ENCODE data around the gene COLQ. TPM values are rescaled to one million over a fixed set of nuclear protein-coding genes. Genes with fewer than 3 reads are reported as not detected.

The COLQ gene
- 2.2 TPM for polyA plus RNA-seq (2013, experiment 1 of 2)
- 2.1 TPM for polyA plus RNA-seq (2013, experiment 2 of 2)

- H2BK5ac ChIP-seq (ENCODE audit: low read length) = no peak within 1 kb of the TSS
Observed at GRCh38 chr3:15521573-15521965, at the start of gene COLQ. Gene COLQ, minus strand, starts transcription at chr3:15521706. Its CDS starts 81 bp downstream, at chr3:15521625.

DNA sequence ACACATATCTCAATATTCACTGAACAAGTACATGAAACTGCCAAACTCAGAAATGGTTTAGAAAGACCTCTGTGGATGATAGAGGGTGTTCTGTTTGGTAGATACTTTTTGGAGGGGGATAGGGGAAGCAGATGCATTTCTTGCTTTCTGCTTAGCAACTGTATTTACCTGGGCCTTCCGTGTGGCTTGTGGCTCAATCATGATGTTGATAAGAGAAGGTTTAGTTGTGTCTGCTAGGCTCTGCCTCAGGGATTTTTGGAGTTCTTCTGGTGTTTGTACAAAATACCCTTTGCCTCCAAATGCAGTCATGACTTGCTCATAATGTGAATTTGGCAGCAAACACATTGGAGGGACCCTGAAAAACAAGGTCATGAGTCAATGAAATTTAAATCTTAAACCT, 41.7 kb upstream of the COLQ start:
- no peaks in the 10 kb centered on the region for H3K27me3 ChIP-seq (ENCODE audit: control insufficient read depth in 3 of 3, insufficient read depth in 3 of 3, low read depth in 1 of 3, low read length in 3 of 3)
- no peak overlapping the region for H2AK5ac ChIP-seq (ENCODE audit: low read depth, low read length)
- H2AFZ ChIP-seq (ENCODE audit: low read length) = no peak overlapping the region
- H2BK12ac ChIP-seq (ENCODE audit: low read length) = no peak overlapping the region
- no peak overlapping the region for H3K4ac ChIP-seq (ENCODE audit: low read length)
- no peak overlapping the region for H4K91ac ChIP-seq (ENCODE audit: low read depth, low read length, poor library complexity)
- H3K9ac ChIP-seq (ENCODE audit: low read depth, low read length, poor library complexity) = no peak overlapping the region
- no peak overlapping the region for H3K23ac ChIP-seq (ENCODE audit: low read depth, low read length, poor library complexity)
- no peak overlapping the region for H2BK5ac ChIP-seq (ENCODE audit: low read length)
- H2BK120ac ChIP-seq (ENCODE audit: low read depth, low read length) = no peak overlapping the region
- H2BK15ac ChIP-seq (ENCODE audit: low read length) = no peak overlapping the region
- H3K4me3 ChIP-seq (ENCODE audit: low read length in 2 of 2) = no peak overlapping the region
- no peak overlapping the region for H3K14ac ChIP-seq (ENCODE audit: low read length)
- H3K4me2 ChIP-seq (ENCODE audit: insufficient read depth, low read length, poor library complexity, severe bottlenecking) = no peak overlapping the region
- H3K79me1 ChIP-seq (ENCODE audit: low read depth, low read length) = no peaks in the 10 kb centered on the region
- H3K27ac ChIP-seq (replicated peaks; ENCODE audit: low read length) = no peak overlapping the region
- WGBS, 2 donors (ENCODE audit: extremely low coverage in 2 of 2, insufficient read length in 2 of 2, insufficient replicate concordance in 1 of 2) = no CpG with 5 or more reads among the region's 1 CpG
- no peaks in the 10 kb centered on the region for H3K9me3 ChIP-seq (replicated peaks in 1 of 2; ENCODE audit: control insufficient read depth in 2 of 2, insufficient read depth in 1 of 2, low read depth in 1 of 2, low read length in 2 of 2)
- peaks cover 18 to 77% of the 10 kb centered on the region in 2 donors for H3K36me3 ChIP-seq (replicated peaks in 1 of 2; ENCODE audit: control insufficient read depth in 2 of 2, insufficient read depth in 2 of 2, low read length in 2 of 2)
- H3K18ac ChIP-seq (ENCODE audit: low read length) = no peak overlapping the region
- DNase-seq (ENCODE audit: low spot score) = no peak
- peaks cover 0 to 2% of the 10 kb centered on the region in 2 donors for H3K4me1 ChIP-seq (ENCODE audit: control insufficient read depth in 2 of 2, insufficient read depth in 1 of 2, low read depth in 1 of 2, low read length in 2 of 2)
- no peak overlapping the region for H4K8ac ChIP-seq (ENCODE audit: low read depth, low read length)

More at GRCh38 chr3:15521573-15521965, at the start of gene COLQ:
- Histone ChIP-seq H3K14ac (ENCODE audit: low read length) (no peak within 1 kb of the TSS), H3K27me3 (ENCODE audit: control insufficient read depth in 3 of 3, insufficient read depth in 3 of 3, low read depth in 1 of 3, low read length in 3 of 3) (no peaks in the 10 kb centered on the region), H3K79me1 (ENCODE audit: low read depth, low read length) (no peaks in the 10 kb centered on the region), H4K8ac (ENCODE audit: low read depth, low read length) (no peak within 1 kb of the TSS), H3K9ac (ENCODE audit: low read depth, low read length, poor library complexity) (no peak within 1 kb of the TSS), H3K23ac (ENCODE audit: low read depth, low read length, poor library complexity) (no peak within 1 kb of the TSS), H3K4me2 (ENCODE audit: insufficient read depth, low read length, poor library complexity, severe bottlenecking) (no peak within 1 kb of the TSS), H3K18ac (ENCODE audit: low read length) (no peak within 1 kb of the TSS), H2AK5ac (ENCODE audit: low read depth, low read length) (no peak within 1 kb of the TSS), H3K4ac (ENCODE audit: low read length) (no peak within 1 kb of the TSS), H2AFZ (ENCODE audit: low read length) (peak within 1 kb of the TSS; percentile 66), H4K91ac (ENCODE audit: low read depth, low read length, poor library complexity) (no peak within 1 kb of the TSS), H3K4me3 (ENCODE audit: low read length in 2 of 2) (no peak within 1 kb of the TSS), H3K9me3 (replicated peaks in 1 of 2; ENCODE audit: control insufficient read depth in 2 of 2, insufficient read depth in 1 of 2, low read depth in 1 of 2, low read length in 2 of 2) (peaks cover 0 to 4% of the 10 kb centered on the region in 2 donors), H3K4me1 (ENCODE audit: control insufficient read depth in 2 of 2, insufficient read depth in 1 of 2, low read depth in 1 of 2, low read length in 2 of 2) (peaks cover 7 to 9% of the 10 kb centered on the region in 2 donors), H2BK12ac (ENCODE audit: low read length) (no peak within 1 kb of the TSS), H2BK15ac (ENCODE audit: low read length) (no peak within 1 kb of the TSS), H3K27ac (replicated peaks; ENCODE audit: low read length) (no peak within 1 kb of the TSS), H2BK120ac (ENCODE audit: low read depth, low read length) (no peak within 1 kb of the TSS), H3K36me3 (replicated peaks in 1 of 2; ENCODE audit: control insufficient read depth in 2 of 2, insufficient read depth in 2 of 2, low read length in 2 of 2) (no peaks in the 10 kb centered on the region)
- WGBS, 2 donors (ENCODE audit: extremely low coverage in 2 of 2, insufficient read length in 2 of 2, insufficient replicate concordance in 1 of 2) = no CpG with 5 or more reads among the region's 6 CpGs
- DNase-seq (ENCODE audit: low spot score) = no peak

DNA sequence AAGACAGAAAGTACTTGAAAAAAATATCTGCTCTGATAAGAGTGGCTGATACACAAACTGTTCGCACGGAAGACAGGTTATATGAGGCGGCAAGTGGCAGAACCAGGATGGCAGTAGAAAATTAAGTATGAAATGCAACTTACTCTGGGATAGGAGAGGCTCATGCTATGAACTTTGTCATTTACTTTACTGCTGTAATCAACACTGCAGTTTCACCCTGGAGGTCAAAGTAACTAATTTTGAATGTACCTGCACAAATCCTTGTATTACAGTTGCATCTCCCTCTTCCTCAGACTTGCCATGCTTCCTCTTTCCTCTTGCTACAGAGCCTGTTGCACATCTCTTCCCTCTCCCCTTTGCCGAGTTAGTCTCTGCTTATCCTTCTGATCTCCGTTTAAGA, 41.1 kb upstream of the COLQ start:
- Histone ChIP-seq H3K79me1 (ENCODE audit: low read depth, low read length) (no peaks in the 10 kb centered on the region), H2AK5ac (ENCODE audit: low read depth, low read length) (no peak overlapping the region), H3K23ac (ENCODE audit: low read depth, low read length, poor library complexity) (no peak overlapping the region), H3K36me3 (replicated peaks in 1 of 2; ENCODE audit: control insufficient read depth in 2 of 2, insufficient read depth in 2 of 2, low read length in 2 of 2) (peaks cover 15 to 71% of the 10 kb centered on the region in 2 donors), H4K91ac (ENCODE audit: low read depth, low read length, poor library complexity) (no peak overlapping the region), H2AFZ (ENCODE audit: low read length) (no peak overlapping the region), H2BK120ac (ENCODE audit: low read depth, low read length) (no peak overlapping the region), H2BK5ac (ENCODE audit: low read length) (no peak overlapping the region), H3K9ac (ENCODE audit: low read depth, low read length, poor library complexity) (no peak overlapping the region), H3K4me2 (ENCODE audit: insufficient read depth, low read length, poor library complexity, severe bottlenecking) (no peak overlapping the region), H2BK15ac (ENCODE audit: low read length) (no peak overlapping the region), H3K4ac (ENCODE audit: low read length) (no peak overlapping the region), H3K27me3 (ENCODE audit: control insufficient read depth in 3 of 3, insufficient read depth in 3 of 3, low read depth in 1 of 3, low read length in 3 of 3) (no peaks in the 10 kb centered on the region), H3K4me3 (ENCODE audit: low read length in 2 of 2) (no peak overlapping the region), H3K27ac (replicated peaks; ENCODE audit: low read length) (no peak overlapping the region), H3K9me3 (replicated peaks in 1 of 2; ENCODE audit: control insufficient read depth in 2 of 2, insufficient read depth in 1 of 2, low read depth in 1 of 2, low read length in 2 of 2) (no peaks in the 10 kb centered on the region), H4K8ac (ENCODE audit: low read depth, low read length) (no peak overlapping the region), H3K4me1 (ENCODE audit: control insufficient read depth in 2 of 2, insufficient read depth in 1 of 2, low read depth in 1 of 2, low read length in 2 of 2) (peaks cover 0 to 2% of the 10 kb centered on the region in 2 donors), H3K14ac (ENCODE audit: low read length) (no peak overlapping the region), H2BK12ac (ENCODE audit: low read length) (no peak overlapping the region), H3K18ac (ENCODE audit: low read length) (no peak overlapping the region)
- DNase-seq (ENCODE audit: low spot score) = no peak
- no CpG with 5 or more reads among the region's 5 CpGs for WGBS, 2 donors (ENCODE audit: extremely low coverage in 2 of 2, insufficient read length in 2 of 2, insufficient replicate concordance in 1 of 2)

GRCh38 chr3:15558581-15558980, 37.1 kb upstream of the COLQ start:
- no peak overlapping the region for H2AK5ac ChIP-seq (ENCODE audit: low read depth, low read length)
- H4K8ac ChIP-seq (ENCODE audit: low read depth, low read length) = no peak overlapping the region
- no CpG with 5 or more reads among the region's 9 CpGs for WGBS, 2 donors (ENCODE audit: extremely low coverage in 2 of 2, insufficient read length in 2 of 2, insufficient replicate concordance in 1 of 2)
- H3K36me3 ChIP-seq (replicated peaks in 1 of 2; ENCODE audit: control insufficient read depth in 2 of 2, insufficient read depth in 2 of 2, low read length in 2 of 2) = peaks cover 16 to 39% of the 10 kb centered on the region in 2 donors
- H3K4ac ChIP-seq (ENCODE audit: low read length) = no peak overlapping the region
- no peak overlapping the region for H3K27ac ChIP-seq (replicated peaks; ENCODE audit: low read length)
- no peak overlapping the region for H3K18ac ChIP-seq (ENCODE audit: low read length)
- no peak overlapping the region for H3K4me2 ChIP-seq (ENCODE audit: insufficient read depth, low read length, poor library complexity, severe bottlenecking)
- no peak for DNase-seq (ENCODE audit: low spot score)
- H3K23ac ChIP-seq (ENCODE audit: low read depth, low read length, poor library complexity) = no peak overlapping the region
- no peak overlapping the region for H4K91ac ChIP-seq (ENCODE audit: low read depth, low read length, poor library complexity)
- no peak overlapping the region for H2BK12ac ChIP-seq (ENCODE audit: low read length)
- H2BK5ac ChIP-seq (ENCODE audit: low read length) = no peak overlapping the region
- H3K9me3 ChIP-seq (replicated peaks in 1 of 2; ENCODE audit: control insufficient read depth in 2 of 2, insufficient read depth in 1 of 2, low read depth in 1 of 2, low read length in 2 of 2) = no peaks in the 10 kb centered on the region
- peaks cover 0 to 2% of the 10 kb centered on the region in 2 donors for H3K4me1 ChIP-seq (ENCODE audit: control insufficient read depth in 2 of 2, insufficient read depth in 1 of 2, low read depth in 1 of 2, low read length in 2 of 2)
- no peaks in the 10 kb centered on the region for H3K79me1 ChIP-seq (ENCODE audit: low read depth, low read length)
- H3K14ac ChIP-seq (ENCODE audit: low read length) = no peak overlapping the region
- no peaks in the 10 kb centered on the region for H3K27me3 ChIP-seq (ENCODE audit: control insufficient read depth in 3 of 3, insufficient read depth in 3 of 3, low read depth in 1 of 3, low read length in 3 of 3)
- H2AFZ ChIP-seq (ENCODE audit: low read length) = no peak overlapping the region
- H2BK15ac ChIP-seq (ENCODE audit: low read length) = no peak overlapping the region
- no peak overlapping the region for H3K9ac ChIP-seq (ENCODE audit: low read depth, low read length, poor library complexity)
- H3K4me3 ChIP-seq (ENCODE audit: low read length in 2 of 2) = no peak overlapping the region
- H2BK120ac ChIP-seq (ENCODE audit: low read depth, low read length) = no peak overlapping the region
